AML-193 (cell line): ENCODE data around the gene CCNF.

Experiments
- DNase-seq, 2 experiments: peaks; one replicate each; lab custom pipeline; 2025; lab: John Stamatoyannopoulos, UW

Gene CCNF

DNA sequence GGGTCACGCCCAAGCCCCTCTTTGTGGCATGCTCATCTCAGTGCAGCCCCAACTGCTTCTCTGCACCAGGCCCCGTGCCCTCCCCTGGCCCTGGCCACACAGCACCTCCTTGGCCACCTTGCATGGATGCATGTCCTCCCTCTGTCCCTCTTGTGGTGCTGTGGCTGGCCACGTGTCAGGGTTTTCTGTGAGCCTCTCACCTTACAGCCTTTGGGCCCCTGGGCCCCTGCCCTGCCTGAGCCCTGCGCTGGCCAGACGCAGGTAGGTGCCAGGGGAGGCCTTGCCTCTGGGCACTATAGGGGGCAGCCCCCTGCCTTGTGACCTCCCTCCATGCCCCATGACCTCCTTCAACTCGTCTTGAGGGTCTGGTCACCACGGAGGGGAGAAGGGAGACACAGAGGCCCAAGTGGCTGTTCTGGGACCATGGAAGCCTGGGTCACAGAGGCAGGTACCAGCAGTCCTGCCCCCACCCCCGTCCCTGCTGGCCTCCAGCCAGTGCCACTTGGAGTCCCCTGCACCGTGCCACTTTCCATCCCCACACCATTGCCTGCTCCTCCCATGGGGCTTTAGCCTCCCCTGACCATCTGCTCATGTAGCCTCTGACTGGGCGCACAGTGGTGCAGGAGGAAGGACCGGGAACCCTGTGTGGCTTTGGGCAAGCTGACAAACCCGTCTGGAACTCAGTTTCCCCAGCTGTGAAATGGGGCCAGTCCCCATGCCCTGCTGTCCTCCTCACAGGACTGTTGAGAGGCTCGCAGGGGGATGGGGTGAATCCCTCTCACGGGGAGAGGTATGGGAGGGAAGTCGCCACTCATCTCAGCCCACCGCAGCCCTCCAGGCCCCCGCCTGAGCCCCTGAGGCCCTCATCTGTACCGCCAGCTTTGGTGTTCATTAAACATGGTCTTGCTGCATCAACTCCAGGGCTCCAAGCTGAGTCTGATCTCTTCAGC lies 73.0 kb downstream of the CCNF start:
- DNase-seq, result no peak

- no peak for DNase-seq
These were observed 76.4 kb downstream of the CCNF start for GRCh38 chr16:2505695-2506094.

DNA sequence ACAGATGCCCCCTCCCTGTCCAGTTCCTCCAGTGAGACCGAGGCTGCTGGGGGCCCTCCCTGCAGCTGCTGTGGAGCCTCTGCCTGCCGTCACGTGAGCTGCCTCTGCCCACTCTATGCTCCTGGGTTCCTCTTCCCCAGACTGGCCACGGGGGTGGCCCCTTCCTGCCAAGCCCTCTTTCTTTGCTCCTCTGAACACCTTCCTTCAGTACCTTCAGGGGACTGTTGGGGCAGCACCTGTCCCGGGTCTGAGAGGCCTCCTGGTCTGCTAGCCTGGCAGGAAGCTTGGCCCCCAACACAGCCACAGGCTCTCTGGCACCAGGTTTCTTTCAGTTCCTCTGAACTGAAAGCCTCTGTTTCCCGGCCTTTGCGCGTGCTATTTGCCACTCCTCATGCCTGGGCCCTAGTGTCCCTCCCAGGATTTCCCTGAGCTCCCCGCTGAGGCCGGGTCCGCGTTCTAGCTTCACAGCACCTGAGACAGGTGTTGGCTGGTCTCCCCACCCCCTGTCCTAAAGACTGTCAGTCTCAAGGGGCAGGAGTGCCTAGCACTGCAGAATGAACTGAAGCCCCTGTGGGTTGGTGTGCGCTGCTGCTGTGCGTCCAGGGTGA lies 77.9 kb downstream of the CCNF start:
- no peak for DNase-seq

DNA sequence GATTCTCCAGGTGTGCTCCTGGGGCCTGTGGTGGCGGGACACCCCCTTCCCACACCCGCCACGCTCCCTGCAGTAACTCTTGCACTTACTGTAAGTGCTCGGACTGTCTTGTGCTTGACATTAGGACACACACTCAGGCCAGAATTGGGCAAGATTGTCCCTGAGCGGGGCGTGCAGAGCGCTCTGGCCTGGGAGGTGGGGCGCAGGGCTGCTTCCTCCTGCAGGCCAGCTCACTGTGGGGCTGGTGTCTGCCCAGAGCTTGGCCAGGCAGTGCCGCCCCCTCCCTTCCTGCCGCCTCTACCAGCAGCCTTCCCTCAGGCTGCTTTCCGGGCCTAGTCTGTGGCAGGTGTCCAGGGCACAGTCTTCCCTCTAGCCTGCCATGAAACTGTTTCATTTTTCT lies 78.4 kb downstream of the CCNF start:
- no peak for DNase-seq
